SU-DHL-6 (cell line): ENCODE data around the gene WDR5.

Experiments used
- EZH2phosphoT487 ChIP-seq: fragments of 200-600 bp; sonication (generic), shearing (Covaris generic); conservative IDR thresholded peaks from 2 replicates; pipeline ENCODE4 v1.6.1; 2018; ENCODE audit warnings: mild to moderate bottlenecking, antibody characterized with exemption, low read length, moderate library complexity, mixed read lengths
- TF ChIP-seq, protein P1 (sequence below): fragments of 200-600 bp; sonication (generic); IDR thresholded peaks from one replicate; pipeline ENCODE4 v1.5.1; 2017; ENCODE audit warnings: antibody characterized with exemption, mild to moderate bottlenecking, low read length, moderate library complexity; ENCODE audit not compliant: insufficient read depth, poor library complexity, severe bottlenecking

DNA sequence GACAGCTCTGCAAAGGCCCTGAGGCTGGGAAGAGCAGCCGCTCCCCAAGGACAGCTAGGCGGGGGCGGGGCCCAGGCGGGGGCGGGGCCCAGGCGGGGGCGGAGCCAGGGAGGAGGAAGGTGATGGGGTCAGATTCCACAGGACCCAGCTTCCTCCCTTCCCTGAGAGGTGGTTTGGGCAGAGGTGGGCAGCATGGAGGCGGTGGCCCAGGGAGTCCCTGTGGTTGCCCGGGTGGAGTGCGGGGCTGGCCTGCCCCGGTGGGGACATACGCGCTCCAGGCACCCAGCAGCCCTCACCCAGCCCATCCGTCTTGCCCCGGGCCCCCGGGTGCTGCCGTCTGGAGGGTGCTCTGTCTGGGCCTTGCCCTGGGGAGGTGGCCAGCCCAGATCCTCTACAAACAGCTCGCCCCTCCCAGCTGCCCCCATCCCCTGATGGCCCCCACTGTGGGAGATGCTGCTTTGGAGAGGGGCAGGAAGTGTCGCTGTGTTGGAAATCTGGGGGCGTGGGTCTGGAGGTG lies 39.5 kb downstream of the WDR5 start:
- TF ChIP-seq EZH2phosphoT487 = no peak
- TF ChIP-seq, protein P1, sequence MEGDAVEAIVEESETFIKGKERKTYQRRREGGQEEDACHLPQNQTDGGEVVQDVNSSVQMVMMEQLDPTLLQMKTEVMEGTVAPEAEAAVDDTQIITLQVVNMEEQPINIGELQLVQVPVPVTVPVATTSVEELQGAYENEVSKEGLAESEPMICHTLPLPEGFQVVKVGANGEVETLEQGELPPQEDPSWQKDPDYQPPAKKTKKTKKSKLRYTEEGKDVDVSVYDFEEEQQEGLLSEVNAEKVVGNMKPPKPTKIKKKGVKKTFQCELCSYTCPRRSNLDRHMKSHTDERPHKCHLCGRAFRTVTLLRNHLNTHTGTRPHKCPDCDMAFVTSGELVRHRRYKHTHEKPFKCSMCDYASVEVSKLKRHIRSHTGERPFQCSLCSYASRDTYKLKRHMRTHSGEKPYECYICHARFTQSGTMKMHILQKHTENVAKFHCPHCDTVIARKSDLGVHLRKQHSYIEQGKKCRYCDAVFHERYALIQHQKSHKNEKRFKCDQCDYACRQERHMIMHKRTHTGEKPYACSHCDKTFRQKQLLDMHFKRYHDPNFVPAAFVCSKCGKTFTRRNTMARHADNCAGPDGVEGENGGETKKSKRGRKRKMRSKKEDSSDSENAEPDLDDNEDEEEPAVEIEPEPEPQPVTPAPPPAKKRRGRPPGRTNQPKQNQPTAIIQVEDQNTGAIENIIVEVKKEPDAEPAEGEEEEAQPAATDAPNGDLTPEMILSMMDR = no peak
